H1 (cell line): ENCODE measurements around the gene SMARCAL1.

Experiments used
- CEBPB ChIP-seq: IDR thresholded peaks from 2 replicates; pipeline ENCODE4 v1.6.1; 2012; ENCODE audit warnings: low read depth, low read length
- CREB1 ChIP-seq: IDR thresholded peaks from 2 replicates; pipeline ENCODE4 v1.6.1; 2012; ENCODE audit warnings: inconsistent platforms
- HDAC2 ChIP-seq, 2 experiments: fragments of 300-600 bp in 1 of 2; sonication (generic) in 1 of 2; IDR thresholded peaks; 2 replicates each; pipeline ENCODE4 v1.6.1; 2011 to 2012; ENCODE audit warnings: low read depth in 2 of 2, low read length in 2 of 2, mild to moderate bottlenecking in 2 of 2, moderate library complexity in 2 of 2, borderline replicate concordance in 1 of 2, inconsistent platforms in 1 of 2
- HDAC6 ChIP-seq: IDR thresholded peaks from one replicate; pipeline ENCODE4 v1.7.1; 2012; ENCODE audit warnings: low read depth, mild to moderate bottlenecking, inconsistent platforms, low read length, moderate library complexity
- MAX ChIP-seq: IDR thresholded peaks from 2 replicates; pipeline ENCODE4 v1.6.1; 2012; ENCODE audit warnings: inconsistent platforms
- PHF8 ChIP-seq: fragments of 200-600 bp; sonication (generic); conservative IDR thresholded peaks from 2 replicates; pipeline ENCODE4 v1.7.1; 2012; ENCODE audit warnings: low read depth, mild to moderate bottlenecking, inconsistent platforms, low read length, moderate library complexity
- POLR2A ChIP-seq, 2 experiments: IDR thresholded peaks; 1 replicate in 1 of 2; 2 replicates in 1 of 2; pipeline ENCODE4 v1.6.1; 2011; ENCODE audit warnings: low read depth in 2 of 2, low read length in 2 of 2, mild to moderate bottlenecking in 2 of 2; ENCODE audit errors: control extremely low read depth in 1 of 2
- TCF12 ChIP-seq: IDR thresholded peaks from 2 replicates; pipeline ENCODE4 v1.6.1; 2011; ENCODE audit warnings: low read depth, mild to moderate bottlenecking, low read length
- TF ChIP-seq, protein P1 (sequence below), 3 experiments: IDR thresholded peaks; 1 replicate in 2 of 3; 2 replicates in 1 of 3; pipeline versions ENCODE4 v1.5.1 to v1.6.1; 2011; ENCODE audit warnings: low read length in 3 of 3, mild to moderate bottlenecking in 3 of 3, inconsistent platforms in 2 of 3, low read depth in 1 of 3, moderate library complexity in 1 of 3; ENCODE audit not compliant: insufficient read depth in 1 of 3; ENCODE audit errors: control extremely low read depth in 1 of 3

GRCh38 chr2:216392018-216392562, 20.2 kb upstream of the SMARCAL1 start:
- TF ChIP-seq HDAC2 (IDR thresholded peaks at IDR 0.05; ENCODE audit: borderline replicate concordance in 1 of 2, low read depth in 2 of 2, low read length in 2 of 2), result no peak
- TF ChIP-seq, protein P1, sequence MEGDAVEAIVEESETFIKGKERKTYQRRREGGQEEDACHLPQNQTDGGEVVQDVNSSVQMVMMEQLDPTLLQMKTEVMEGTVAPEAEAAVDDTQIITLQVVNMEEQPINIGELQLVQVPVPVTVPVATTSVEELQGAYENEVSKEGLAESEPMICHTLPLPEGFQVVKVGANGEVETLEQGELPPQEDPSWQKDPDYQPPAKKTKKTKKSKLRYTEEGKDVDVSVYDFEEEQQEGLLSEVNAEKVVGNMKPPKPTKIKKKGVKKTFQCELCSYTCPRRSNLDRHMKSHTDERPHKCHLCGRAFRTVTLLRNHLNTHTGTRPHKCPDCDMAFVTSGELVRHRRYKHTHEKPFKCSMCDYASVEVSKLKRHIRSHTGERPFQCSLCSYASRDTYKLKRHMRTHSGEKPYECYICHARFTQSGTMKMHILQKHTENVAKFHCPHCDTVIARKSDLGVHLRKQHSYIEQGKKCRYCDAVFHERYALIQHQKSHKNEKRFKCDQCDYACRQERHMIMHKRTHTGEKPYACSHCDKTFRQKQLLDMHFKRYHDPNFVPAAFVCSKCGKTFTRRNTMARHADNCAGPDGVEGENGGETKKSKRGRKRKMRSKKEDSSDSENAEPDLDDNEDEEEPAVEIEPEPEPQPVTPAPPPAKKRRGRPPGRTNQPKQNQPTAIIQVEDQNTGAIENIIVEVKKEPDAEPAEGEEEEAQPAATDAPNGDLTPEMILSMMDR (IDR thresholded peaks at IDR 0.05; ENCODE audit: control extremely low read depth in 1 of 3, insufficient read depth in 1 of 3, low read depth in 1 of 3, low read length in 3 of 3), result no peak
- TF ChIP-seq POLR2A (IDR thresholded peaks at IDR 0.05; ENCODE audit: control extremely low read depth in 1 of 2, low read depth in 2 of 2, low read length in 2 of 2), result no peak
- no peak for TF ChIP-seq CREB1
- TF ChIP-seq MAX, result no peak
- TF ChIP-seq PHF8, result no peak
- TF ChIP-seq TCF12, result no peak
- TF ChIP-seq HDAC6, result no peak
- no peak for TF ChIP-seq CEBPB
